ENCODE data around the gene TTBK1.

- no peak for TF ChIP-seq POLR2A (IDR thresholded peaks at IDR 0.05; ENCODE audit: low read depth, low read length)
- no peak for TF ChIP-seq POLR2AphosphoS5 (IDR thresholded peaks at IDR 0.05; ENCODE audit: low read depth, low read length)
- no peak for TF ChIP-seq TAF1 (IDR thresholded peaks at IDR 0.05; ENCODE audit: borderline replicate concordance, low read depth, low read length)
These were observed 20.3 kb downstream of the TTBK1 start for GRCh38 chr6:43263314-43264178.

Data from GM12892 (cell line).